GM13976 (cell line): Measurements from ENCODE around the gene KCNMA1.

ENCODE experiments used
- DNase-seq: peaks from one replicate; pipeline ENCODE4 v3.0.0; 2012; ENCODE audit warnings: low spot score
- CTCF ChIP-seq: IDR thresholded peaks from 2 replicates; pipeline ENCODE4 v1.5.1; 2012; ENCODE audit warnings: borderline replicate concordance, mild to moderate bottlenecking; ENCODE audit not compliant: insufficient read depth; ENCODE audit errors: extremely low read depth, missing control alignments, control extremely low read depth
- in situ Hi-C: fragments of 300-500 bp; cut with MboI; formaldehyde crosslinking; loops from one replicate; pipeline ENCODE4 v1.12.0; 2022; ENCODE audit warnings: low sequenced_read_pairs, mixed read lengths, inconsistent platforms; ENCODE audit not compliant: unreplicated experiment

The KCNMA1 gene

GRCh38 chr10:77032188-77032570 lies 605.4 kb downstream of the KCNMA1 start:
- no peak for DNase-seq
- TF ChIP-seq CTCF: no peak
- in situ Hi-C loops: no loop called here

GRCh38 chr10:77031531-77032187 lies 605.9 kb downstream of the KCNMA1 start:
- in situ Hi-C loops: no loop called here
- TF ChIP-seq CTCF: no peak

GRCh38 chr10:77030974-77031373 lies 606.6 kb downstream of the KCNMA1 start:
- no peak for TF ChIP-seq CTCF
- in situ Hi-C loops: no loop called here
- no peak for DNase-seq

More at GRCh38 chr10:77031531-77032187, 605.9 kb downstream of the KCNMA1 start:
- DNase-seq: no peak

GRCh38 chr10:77029777-77030717 lies 607.6 kb downstream of the KCNMA1 start:
- in situ Hi-C loops: no loop called here
- DNase-seq: no peak
- no peak for TF ChIP-seq CTCF

GRCh38 chr10:77028042-77028441 lies 609.6 kb downstream of the KCNMA1 start:
- TF ChIP-seq CTCF: no peak
- in situ Hi-C loops: no loop called here
- no peak for DNase-seq

- TF ChIP-seq CTCF: no peak
- DNase-seq: no peak
- in situ Hi-C loops: no loop called here
Measured at GRCh38 chr10:77027576-77027975, 610.0 kb downstream of the KCNMA1 start.
